Karpas-422 (cell line): ENCODE measurements around the gene SLC25A5. TPM values are rescaled to one million over a fixed set of nuclear protein-coding genes. Genes with fewer than 3 reads are reported as not detected.
A peak's percentile ranks its signal among the peaks of the same experiment; 100 is the strongest.
"Not testable (repeated sequence)": the region's sequence is repeated elsewhere in the genome, so short reads cannot be mapped to it uniquely, and the experiment has no call there.

ENCODE experiments used
- DNase-seq: peaks from one replicate; pipeline ENCODE4 v3.0.0-alpha.2; 2015
- H2AFZ ChIP-seq: fragments of 200-600 bp; sonication (generic); 2 replicates; pipeline ENCODE4 v1.6.1; 2014; ENCODE audit warnings: antibody characterized with exemption, low read length, mixed read lengths
- H3K27ac ChIP-seq: fragments of 200-600 bp; sonication (generic); 2 replicates; pipeline ENCODE4 v1.5.1; 2014; ENCODE audit warnings: mild to moderate bottlenecking, low read length, moderate library complexity
- H3K27me3 ChIP-seq: fragments of 200-600 bp; sonication (generic); 2 replicates; pipeline ENCODE4 v1.6.1; 2014; ENCODE audit warnings: low read length, mixed read lengths
- H3K36me3 ChIP-seq: fragments of 200-600 bp; sonication (generic); 2 replicates; pipeline ENCODE4 v1.6.1; 2014; ENCODE audit warnings: low read length, mixed read lengths; ENCODE audit not compliant: insufficient read depth
- H3K4me1 ChIP-seq: fragments of 200-600 bp; sonication (generic); 2 replicates; pipeline ENCODE4 v1.6.1; 2014; ENCODE audit warnings: mild to moderate bottlenecking, low read length, mixed read lengths
- H3K4me2 ChIP-seq: fragments of 200-600 bp; sonication (generic); 2 replicates; pipeline ENCODE4 v1.6.1; 2014; ENCODE audit warnings: low read length, low read depth, mild to moderate bottlenecking; ENCODE audit not compliant: poor library complexity, severe bottlenecking
- H3K4me3 ChIP-seq: fragments of 200-600 bp; sonication (generic); 2 replicates; pipeline ENCODE4 v1.5.1; 2014; ENCODE audit warnings: mild to moderate bottlenecking, antibody characterized with exemption, low read length, mixed read lengths
- H3K79me2 ChIP-seq: fragments of 200-600 bp; sonication (generic); 2 replicates; pipeline ENCODE4 v1.6.1; 2014; ENCODE audit warnings: mild to moderate bottlenecking, low read length, mixed read lengths
- H3K9ac ChIP-seq: fragments of 200-600 bp; sonication (generic); 2 replicates; pipeline ENCODE4 v1.6.0; 2014; ENCODE audit warnings: low read length
- H3K9me2 ChIP-seq: fragments of 200-600 bp; sonication (generic), shearing (Covaris generic); replicated peaks from 2 replicates; pipeline ENCODE4 v1.6.0; 2014; ENCODE audit warnings: mild to moderate bottlenecking, low read length, moderate library complexity; ENCODE audit not compliant: insufficient read depth
- H3K9me3 ChIP-seq: fragments of 300-700, 200-600 bp; sonication (generic); 2 replicates; pipeline ENCODE4 v1.6.1; 2014; ENCODE audit warnings: low read length, mixed read lengths
- H4K20me1 ChIP-seq: fragments of 200-600 bp; sonication (generic); 2 replicates; pipeline ENCODE4 v1.6.1; 2014; ENCODE audit warnings: mild to moderate bottlenecking, antibody characterized with exemption, low read length, low read depth; ENCODE audit not compliant: insufficient read depth
- total RNA-seq: library from RNA; depleted of rRNA; stranded (reverse); fragments of >200 nt; shearing (Covaris generic); gene quantifications from 2 replicates; pipeline ENCODE4 v1.2.3, GENCODE V29; 2014; ENCODE audit warnings: low replicate concordance

The SLC25A5 gene
- total RNA-seq, 1 experiment from 2014 or later, result 450 TPM

DNA sequence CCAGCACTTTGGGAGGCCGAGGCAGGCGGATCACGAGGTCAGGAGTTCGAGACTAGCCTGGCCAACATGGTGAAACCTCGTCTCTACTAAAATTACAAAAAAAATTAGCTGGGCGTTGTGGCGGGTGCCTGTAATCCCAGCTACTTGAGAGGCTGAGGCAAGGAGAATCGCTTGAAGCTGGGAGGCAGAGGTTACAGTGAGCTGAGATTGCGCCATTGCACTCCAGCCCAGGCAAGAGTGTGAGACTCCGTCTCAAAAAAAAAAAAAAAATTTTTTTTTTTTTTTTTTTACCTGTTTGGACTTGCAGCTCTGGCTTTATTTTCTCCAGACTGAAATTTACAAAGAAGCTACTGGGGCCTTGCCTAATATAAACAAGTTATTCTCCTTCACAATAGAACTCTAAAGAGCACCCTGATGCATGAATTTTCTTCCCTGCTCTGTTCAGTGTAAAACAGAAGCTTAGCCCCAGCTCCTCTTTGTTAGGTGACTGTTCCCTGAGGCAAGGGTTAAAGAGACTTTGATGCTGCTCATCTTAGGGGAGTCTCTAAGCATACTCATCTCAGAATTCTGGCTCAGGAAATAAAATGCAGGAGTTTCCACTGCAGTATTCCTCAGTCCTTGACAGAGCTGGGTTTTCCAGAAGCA is 25.7 kb downstream of the SLC25A5 start:
- H4K20me1 ChIP-seq, H3K79me2 ChIP-seq, H3K4me2 ChIP-seq, H3K27ac ChIP-seq, H2AFZ ChIP-seq, H3K27me3 ChIP-seq, DNase-seq, H3K9me2 ChIP-seq, H3K4me3 ChIP-seq, H3K9me3 ChIP-seq, H3K36me3 ChIP-seq, H3K9ac ChIP-seq, H3K4me1 ChIP-seq: not testable (repeated sequence)

DNA sequence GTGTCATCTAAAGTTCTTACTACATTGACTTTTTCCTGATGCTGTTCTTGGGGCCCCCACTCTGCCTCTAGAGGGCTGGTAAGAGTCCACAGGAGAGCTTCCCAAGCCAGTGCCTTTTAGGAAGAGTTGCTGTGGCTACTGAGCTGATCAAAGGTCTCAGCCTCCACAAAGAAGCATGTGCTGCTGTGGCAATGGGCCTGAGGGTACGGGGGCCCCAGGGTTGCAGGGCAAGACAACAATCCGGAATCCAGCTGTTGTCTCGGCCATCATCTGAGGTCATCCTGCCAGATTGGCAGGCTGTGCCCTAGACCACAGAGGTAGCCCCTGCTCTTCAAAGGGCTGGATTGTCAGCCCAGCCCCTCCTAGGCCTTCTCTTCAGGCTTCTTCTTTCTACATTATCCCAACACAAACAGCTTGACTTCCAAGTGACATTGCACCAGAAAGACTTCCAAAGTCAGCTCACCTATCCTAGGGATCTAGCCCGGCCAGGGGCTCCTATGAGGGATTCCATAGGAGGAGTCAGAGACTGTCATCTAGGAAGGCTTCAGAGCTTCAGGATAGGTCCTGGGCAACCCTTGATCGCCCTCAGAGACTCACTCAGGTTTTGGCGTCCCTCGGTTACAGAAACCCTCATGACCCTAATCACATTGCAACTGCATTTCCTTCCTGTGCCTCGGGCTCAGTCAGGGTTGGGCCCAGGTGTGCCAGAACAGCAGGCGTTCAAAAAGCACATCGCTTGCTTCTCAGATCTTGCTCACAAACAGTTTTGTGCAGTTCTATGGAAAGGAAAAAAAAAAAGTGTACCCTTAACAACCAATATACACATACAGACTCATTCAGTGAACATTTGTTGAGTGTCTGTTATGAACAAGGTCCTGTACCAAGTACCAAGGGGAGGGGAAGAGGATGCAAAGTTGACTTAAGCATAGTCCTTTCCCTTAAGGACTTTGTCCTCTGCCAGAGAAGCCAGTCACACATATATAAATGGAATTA is 27.8 kb downstream of the SLC25A5 start:
- Histone ChIP-seq H2AFZ (no peak overlapping the region), H3K9me2 (no peaks in the 10 kb centered on the region), H3K4me1 (no peaks in the 10 kb centered on the region), H3K9ac (no peak overlapping the region), H3K4me3 (no peak overlapping the region), H3K4me2 (no peak overlapping the region), H3K27ac (no peak overlapping the region), H4K20me1 (no peaks in the 10 kb centered on the region), H3K27me3 (no peaks in the 10 kb centered on the region), H3K79me2 (no peaks in the 10 kb centered on the region), H3K9me3 (no peaks in the 10 kb centered on the region), H3K36me3 (no peaks in the 10 kb centered on the region)
- no peak for DNase-seq

DNA sequence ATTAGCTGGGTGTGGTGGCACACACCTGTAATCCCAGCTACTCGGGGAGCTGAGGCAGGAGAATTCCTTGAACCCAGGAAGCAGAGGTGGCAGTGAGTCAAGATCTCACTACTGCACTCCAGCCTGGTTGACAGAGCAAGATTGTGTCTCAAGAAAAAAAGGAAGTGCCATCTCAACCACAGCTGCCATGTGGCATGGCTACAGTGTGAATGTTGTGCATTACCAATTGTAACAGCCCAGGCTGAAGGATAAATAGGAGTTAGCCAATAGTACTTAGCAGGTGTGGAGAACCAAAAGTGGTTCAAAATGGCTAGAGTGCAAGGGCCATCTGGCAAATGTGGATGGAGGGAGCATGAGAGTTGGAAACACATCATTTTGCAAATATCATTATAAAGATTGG is 28.9 kb downstream of the SLC25A5 start:
- no peak overlapping the region for H3K4me2 ChIP-seq
- H3K9ac ChIP-seq, result no peak overlapping the region
- no peak for DNase-seq
- no peak overlapping the region for H3K27ac ChIP-seq
- no peaks in the 10 kb centered on the region for H3K79me2 ChIP-seq
- no peak overlapping the region for H3K4me3 ChIP-seq
- no peaks in the 10 kb centered on the region for H3K27me3 ChIP-seq
- H3K9me3 ChIP-seq, result no peaks in the 10 kb centered on the region
- H3K9me2 ChIP-seq, result no peaks in the 10 kb centered on the region
- no peaks in the 10 kb centered on the region for H3K36me3 ChIP-seq
- H3K4me1 ChIP-seq, result peaks cover 2% of the 10 kb centered on the region; the same call in 1 of the 2 replicates
- no peaks in the 10 kb centered on the region for H4K20me1 ChIP-seq
- no peak overlapping the region for H2AFZ ChIP-seq

DNA sequence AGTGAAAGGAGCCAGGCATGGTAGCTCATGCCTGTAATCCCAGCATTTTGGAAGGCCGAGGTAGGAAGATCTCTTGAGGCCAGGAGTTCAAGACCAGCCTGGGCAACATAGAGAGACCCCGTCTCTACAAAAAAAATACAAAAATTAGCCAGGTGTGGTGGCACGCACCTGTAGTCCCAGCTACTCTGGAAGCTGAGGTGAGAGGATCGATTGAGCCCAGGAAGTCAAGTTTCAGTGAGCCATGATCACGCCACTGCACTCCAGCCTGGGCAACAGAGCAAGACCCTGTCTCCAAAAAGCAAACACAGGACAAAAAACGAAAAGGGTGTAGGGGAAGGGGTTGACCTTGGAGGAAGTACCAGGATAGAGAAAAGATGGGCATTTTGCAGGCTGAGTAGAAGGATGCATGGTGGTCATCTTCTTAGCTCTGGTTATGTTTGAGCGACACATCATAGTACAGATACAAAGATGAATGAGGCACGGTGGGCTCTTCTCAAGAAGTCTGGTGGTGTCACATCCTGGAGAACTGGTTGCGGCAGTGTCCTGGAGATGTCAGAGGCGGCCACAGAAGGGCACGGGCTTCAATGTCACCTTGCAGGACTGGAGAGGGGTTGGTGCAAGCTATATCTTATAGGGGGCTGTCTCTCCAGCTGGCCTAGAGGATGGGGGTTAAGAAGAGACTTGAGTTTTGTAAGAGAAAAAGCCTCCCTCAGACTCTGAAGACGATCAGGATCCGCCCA is 32.0 kb downstream of the SLC25A5 start:
- Histone ChIP-seq H3K27ac (no peak overlapping the region), H3K36me3 (no peaks in the 10 kb centered on the region), H3K4me3 (no peak overlapping the region), H3K4me1 (peaks cover 2% of the 10 kb centered on the region; the same call in 1 of the 2 replicates), H3K9me3 (no peaks in the 10 kb centered on the region), H3K9ac (no peak overlapping the region), H3K79me2 (no peaks in the 10 kb centered on the region), H3K9me2 (no peaks in the 10 kb centered on the region), H4K20me1 (no peaks in the 10 kb centered on the region), H2AFZ (no peak overlapping the region), H3K4me2 (no peak overlapping the region), H3K27me3 (no peaks in the 10 kb centered on the region)
- no peak for DNase-seq

DNA sequence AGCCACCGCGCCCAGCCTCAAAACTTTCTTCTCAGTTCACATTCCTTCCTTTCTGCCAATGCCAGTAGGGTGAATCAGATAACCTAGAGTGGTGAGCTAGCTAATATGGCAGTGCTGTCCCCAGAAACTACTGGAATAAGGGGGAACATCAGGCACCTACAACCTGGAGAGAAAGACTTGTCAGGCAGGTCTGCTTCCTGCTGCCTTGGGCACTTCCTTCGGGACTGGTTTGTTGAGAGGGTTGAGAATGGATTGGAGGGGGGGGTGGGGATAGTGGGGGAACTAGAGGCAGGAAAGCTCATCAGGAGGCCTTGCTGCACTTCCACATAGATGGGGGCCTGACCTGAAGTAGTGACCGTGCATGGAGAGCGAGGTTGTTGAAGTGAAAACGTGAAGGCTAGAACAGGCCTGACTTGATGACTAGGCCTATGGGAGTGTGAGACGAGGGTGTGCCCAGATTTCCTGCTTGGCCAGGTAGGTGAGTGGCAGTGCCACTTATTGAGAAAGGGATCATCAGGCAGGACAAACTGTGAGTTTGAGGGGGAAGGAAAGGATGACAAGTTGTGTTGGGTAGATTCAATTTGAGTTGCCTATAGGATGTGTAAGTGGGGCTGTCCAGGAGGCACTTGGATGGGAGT is 33.4 kb downstream of the SLC25A5 start:
- Histone ChIP-seq H3K27me3 (no peaks in the 10 kb centered on the region), H3K27ac (no peak overlapping the region), H2AFZ (0 out of 2 replicates have a peak overlapping the region, but pooled peaks have one; percentile 50), H4K20me1 (no peaks in the 10 kb centered on the region), H3K4me1 (peaks cover 2% of the 10 kb centered on the region; the same call in 1 of the 2 replicates), H3K9me2 (no peaks in the 10 kb centered on the region), H3K36me3 (no peaks in the 10 kb centered on the region), H3K9me3 (no peaks in the 10 kb centered on the region), H3K4me3 (no peak overlapping the region), H3K79me2 (no peaks in the 10 kb centered on the region), H3K9ac (no peak overlapping the region), H3K4me2 (no peak overlapping the region)
- DNase-seq, result no peak

DNA sequence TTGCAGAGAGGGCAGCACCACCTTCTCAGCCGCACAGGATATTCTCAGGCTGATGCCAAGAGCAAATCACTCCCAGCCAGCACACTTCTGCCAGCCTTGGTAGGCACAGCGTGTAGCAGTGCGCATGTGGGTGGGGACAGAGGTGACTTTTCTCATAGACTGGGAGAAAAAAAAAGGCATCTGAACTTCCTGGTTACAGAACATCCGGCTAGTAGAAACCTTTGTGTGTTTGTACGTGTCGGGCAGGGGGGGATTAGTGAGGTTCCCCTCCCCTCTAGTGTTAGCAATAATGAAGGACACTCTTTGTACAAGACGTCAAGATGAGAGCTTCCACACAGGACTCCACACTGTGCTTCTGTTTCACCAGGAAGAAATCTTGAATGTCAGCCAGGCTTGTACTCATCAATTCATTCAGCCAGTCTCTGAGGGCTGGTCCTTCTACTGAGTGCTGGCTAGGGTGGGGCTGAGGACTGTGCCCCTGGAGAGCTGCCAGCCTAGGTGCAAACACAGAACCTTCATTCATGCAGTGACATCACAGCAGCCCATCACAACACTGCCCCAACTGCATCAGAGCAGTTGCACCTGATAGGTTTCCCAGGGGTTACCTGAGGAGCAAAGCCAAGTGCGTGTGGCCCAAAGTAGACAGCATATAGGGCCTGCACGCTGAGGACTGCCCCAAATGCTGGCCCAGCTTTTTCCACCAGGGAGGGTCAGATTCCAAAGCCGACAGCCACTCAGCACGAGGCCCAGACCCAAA is 34.7 kb downstream of the SLC25A5 start:
- H3K79me2 ChIP-seq, result no peaks in the 10 kb centered on the region
- H3K9me2 ChIP-seq, result no peaks in the 10 kb centered on the region
- H4K20me1 ChIP-seq, result no peaks in the 10 kb centered on the region
- no peak overlapping the region for H3K4me3 ChIP-seq
- no peak for DNase-seq
- peaks cover 2% of the 10 kb centered on the region; the same call in 1 of the 2 replicates for H3K4me1 ChIP-seq
- no peaks in the 10 kb centered on the region for H3K36me3 ChIP-seq
- no peak overlapping the region for H2AFZ ChIP-seq
- H3K4me2 ChIP-seq, result no peak overlapping the region
- H3K27me3 ChIP-seq, result no peaks in the 10 kb centered on the region
- no peak overlapping the region for H3K27ac ChIP-seq
- H3K9ac ChIP-seq, result no peak overlapping the region
- H3K9me3 ChIP-seq, result no peaks in the 10 kb centered on the region

DNA sequence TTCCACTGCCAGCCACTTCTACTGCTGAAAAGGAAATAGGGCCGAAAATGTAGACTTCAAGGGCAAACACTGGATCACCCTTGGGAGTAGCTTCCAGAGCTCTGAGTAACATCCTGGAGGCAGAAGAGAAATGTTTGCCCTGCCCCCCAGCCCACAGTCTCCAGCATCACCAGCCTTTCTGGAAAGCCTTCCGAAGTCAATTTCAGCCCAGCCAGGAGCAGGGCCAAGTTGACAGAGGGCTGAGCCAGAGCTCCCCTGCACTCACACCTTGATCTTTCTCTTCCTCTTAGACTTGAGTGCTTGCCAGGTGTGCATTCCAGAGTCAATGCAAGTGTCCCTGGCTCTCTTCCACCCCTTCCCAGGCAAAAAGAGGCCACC is 35.2 kb downstream of the SLC25A5 start:
- H3K4me3 ChIP-seq, result no peak overlapping the region
- peaks cover 2% of the 10 kb centered on the region; the same call in 1 of the 2 replicates for H3K4me1 ChIP-seq
- no peak overlapping the region for H2AFZ ChIP-seq
- no peak overlapping the region for H3K4me2 ChIP-seq
- no peaks in the 10 kb centered on the region for H3K27me3 ChIP-seq
- H3K36me3 ChIP-seq, result no peaks in the 10 kb centered on the region
- H4K20me1 ChIP-seq, result no peaks in the 10 kb centered on the region
- no peak overlapping the region for H3K9ac ChIP-seq
- no peaks in the 10 kb centered on the region for H3K79me2 ChIP-seq
- DNase-seq, result no peak
- no peaks in the 10 kb centered on the region for H3K9me2 ChIP-seq
- H3K27ac ChIP-seq, result no peak overlapping the region
- H3K9me3 ChIP-seq, result no peaks in the 10 kb centered on the region
